ENCODE data around the gene SNX30.

DNA sequence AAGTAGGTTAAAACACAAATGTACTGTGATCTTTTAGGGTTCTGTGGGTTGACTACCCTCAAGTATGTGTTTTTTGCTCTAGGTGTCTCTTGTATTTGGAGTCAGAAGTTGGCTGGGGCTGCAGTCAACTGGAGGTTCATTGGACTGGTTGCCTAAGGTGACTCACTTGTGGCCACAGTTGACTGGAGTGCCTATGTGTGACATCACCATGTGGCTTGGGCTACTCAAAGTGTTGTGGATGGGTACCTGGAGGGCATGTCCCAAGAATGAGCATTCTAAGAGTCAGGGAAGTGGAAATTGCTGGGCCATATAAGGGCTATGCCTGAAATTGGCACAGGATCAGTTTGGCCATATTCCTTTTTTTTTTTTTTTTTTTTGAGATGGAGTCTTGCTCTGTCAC lies 27.4 kb downstream of the SNX30 start:
- no peak for TF ChIP-seq POLR2A (IDR thresholded peaks at IDR 0.05)
- TF ChIP-seq, protein P1, sequence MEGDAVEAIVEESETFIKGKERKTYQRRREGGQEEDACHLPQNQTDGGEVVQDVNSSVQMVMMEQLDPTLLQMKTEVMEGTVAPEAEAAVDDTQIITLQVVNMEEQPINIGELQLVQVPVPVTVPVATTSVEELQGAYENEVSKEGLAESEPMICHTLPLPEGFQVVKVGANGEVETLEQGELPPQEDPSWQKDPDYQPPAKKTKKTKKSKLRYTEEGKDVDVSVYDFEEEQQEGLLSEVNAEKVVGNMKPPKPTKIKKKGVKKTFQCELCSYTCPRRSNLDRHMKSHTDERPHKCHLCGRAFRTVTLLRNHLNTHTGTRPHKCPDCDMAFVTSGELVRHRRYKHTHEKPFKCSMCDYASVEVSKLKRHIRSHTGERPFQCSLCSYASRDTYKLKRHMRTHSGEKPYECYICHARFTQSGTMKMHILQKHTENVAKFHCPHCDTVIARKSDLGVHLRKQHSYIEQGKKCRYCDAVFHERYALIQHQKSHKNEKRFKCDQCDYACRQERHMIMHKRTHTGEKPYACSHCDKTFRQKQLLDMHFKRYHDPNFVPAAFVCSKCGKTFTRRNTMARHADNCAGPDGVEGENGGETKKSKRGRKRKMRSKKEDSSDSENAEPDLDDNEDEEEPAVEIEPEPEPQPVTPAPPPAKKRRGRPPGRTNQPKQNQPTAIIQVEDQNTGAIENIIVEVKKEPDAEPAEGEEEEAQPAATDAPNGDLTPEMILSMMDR (IDR thresholded peaks at IDR 0.05): no peak
